GM03348 (cell line): Measurements from ENCODE around the gene LAMC1.

ENCODE experiments used
- DNase-seq: peaks from one replicate; pipeline ENCODE4 v3.0.0; 2012; ENCODE audit warnings: low spot score

LAMC1 gene

GRCh38 chr1:183080406-183080805, 57.2 kb downstream of the LAMC1 start:
- DNase-seq = peak; percentile 39

GRCh38 chr1:183081402-183082120, 58.3 kb downstream of the LAMC1 start:
- no peak for DNase-seq

GRCh38 chr1:183082650-183083049, 59.4 kb downstream of the LAMC1 start:
- no peak for DNase-seq

- no peak for DNase-seq
These were observed 63.8 kb downstream of the LAMC1 start for GRCh38 chr1:183087001-183087400.

- no peak for DNase-seq
These were observed 65.9 kb downstream of the LAMC1 start for GRCh38 chr1:183089025-183089639.

GRCh38 chr1:183090391-183091006, 67.3 kb downstream of the LAMC1 start:
- DNase-seq = peak; percentile 45

GRCh38 chr1:183091181-183091580, 68.0 kb downstream of the LAMC1 start:
- DNase-seq = no peak

- DNase-seq = no peak
These were observed 69.1 kb downstream of the LAMC1 start for GRCh38 chr1:183092350-183092749.

GRCh38 chr1:183093066-183093668, 69.9 kb downstream of the LAMC1 start:
- DNase-seq = no peak

- peak; percentile 72 for DNase-seq
These were observed 70.6 kb downstream of the LAMC1 start for GRCh38 chr1:183093786-183094298.

GRCh38 chr1:183094351-183094750, 71.1 kb downstream of the LAMC1 start:
- DNase-seq = no peak

- DNase-seq = no peak
These were observed 73.1 kb downstream of the LAMC1 start for GRCh38 chr1:183096351-183096750.

GRCh38 chr1:183096894-183097293, 73.7 kb downstream of the LAMC1 start:
- DNase-seq = peak; percentile 51

- peak; percentile 58 for DNase-seq
These were observed 74.3 kb downstream of the LAMC1 start for GRCh38 chr1:183097438-183098051.

- DNase-seq = no peak
These were observed 75.1 kb downstream of the LAMC1 start for GRCh38 chr1:183098317-183098716.

- DNase-seq = no peak
These were observed 77.2 kb downstream of the LAMC1 start for GRCh38 chr1:183100361-183100974.

GRCh38 chr1:183101081-183101480, 77.9 kb downstream of the LAMC1 start:
- no peak for DNase-seq

GRCh38 chr1:183101841-183102276, 78.6 kb downstream of the LAMC1 start:
- DNase-seq = no peak

- no peak for DNase-seq
These were observed 79.9 kb downstream of the LAMC1 start for GRCh38 chr1:183103147-183103546.

- DNase-seq = no peak
These were observed 80.4 kb downstream of the LAMC1 start for GRCh38 chr1:183103577-183103976.

GRCh38 chr1:183105449-183105848, 82.2 kb downstream of the LAMC1 start:
- DNase-seq = no peak

- DNase-seq = no peak
These were observed 82.9 kb downstream of the LAMC1 start for GRCh38 chr1:183106166-183106565.
